Neural cell (in vitro differentiated cells): Measurements from ENCODE around the gene KCNJ8. TPM values are rescaled to one million over a fixed set of nuclear protein-coding genes. Genes with fewer than 3 reads are reported as not detected.

Experiments
- H2AFZ ChIP-seq: fragments of 200-600, 300-800 bp; sonication (generic), shearing (Covaris generic); 2 replicates; pipeline ENCODE4 v1.6.0; 2014; ENCODE audit warnings: low read depth, mild to moderate bottlenecking, antibody characterized with exemption, low read length, moderate library complexity
- H3F3A ChIP-seq: fragments of 200-600 bp; shearing (Covaris generic); 2 replicates; pipeline ENCODE4 v1.6.1; 2016; ENCODE audit warnings: mild to moderate bottlenecking, moderate library complexity, mixed read lengths, antibody characterized with exemption, low read length; ENCODE audit not compliant: insufficient read depth, poor library complexity, severe bottlenecking
- H3K27ac ChIP-seq: fragments of 200-600, 300-800 bp; sonication (generic), shearing (Covaris generic); 2 replicates; pipeline ENCODE4 v1.5.1; 2014; ENCODE audit warnings: mild to moderate bottlenecking, low read length, moderate library complexity
- H3K27me3 ChIP-seq: fragments of 300-800, 200-600 bp; sonication (generic), shearing (Covaris generic); 2 replicates; pipeline ENCODE4 v1.6.0; 2014; ENCODE audit warnings: mild to moderate bottlenecking, low read depth, low read length, moderate library complexity; ENCODE audit not compliant: insufficient read depth
- H3K36me3 ChIP-seq: fragments of 300-800, 200-600 bp; sonication (generic), shearing (Covaris generic); 2 replicates; pipeline ENCODE4 v1.5.1; 2014; ENCODE audit warnings: mild to moderate bottlenecking, antibody characterized with exemption, low read length, moderate library complexity; ENCODE audit not compliant: insufficient read depth
- H3K4me2 ChIP-seq: fragments of 300-800, 200-600 bp; sonication (generic), shearing (Covaris generic); 2 replicates; pipeline ENCODE4 v1.6.0; 2014; ENCODE audit warnings: mild to moderate bottlenecking, low read length
- H3K4me3 ChIP-seq: fragments of 300-800, 200-600 bp; sonication (generic), shearing (Covaris generic); 2 replicates; pipeline ENCODE4 v1.5.1; 2014; ENCODE audit warnings: mild to moderate bottlenecking, low read length, moderate library complexity
- H3K79me2 ChIP-seq: fragments of 200-600 bp; shearing (Covaris generic); replicated peaks from 2 replicates; pipeline ENCODE4 v1.6.0; 2014; ENCODE audit warnings: mild to moderate bottlenecking, low read length, moderate library complexity; ENCODE audit not compliant: insufficient read depth
- H3K9ac ChIP-seq: fragments of 300-800, 200-600 bp; sonication (generic), shearing (Covaris generic); 2 replicates; pipeline ENCODE4 v1.6.1; 2016; ENCODE audit warnings: mild to moderate bottlenecking, low read length, mixed read lengths
- H3K9me2 ChIP-seq: fragments of 200-600 bp; shearing (Covaris generic); 2 replicates; pipeline ENCODE4 v1.6.1; 2016; ENCODE audit warnings: mild to moderate bottlenecking, low read length, mixed read lengths; ENCODE audit not compliant: insufficient read depth
- H3K9me3 ChIP-seq: fragments of 200-600, 300-800 bp; sonication (generic), shearing (Covaris generic); 2 replicates; pipeline ENCODE4 v1.6.1; 2016; ENCODE audit warnings: mild to moderate bottlenecking, mixed run types, low read length, moderate library complexity, mixed read lengths
- H4K20me1 ChIP-seq: fragments of 200-600 bp; shearing (Covaris generic); 2 replicates; pipeline ENCODE4 v1.6.1; 2016; ENCODE audit warnings: mild to moderate bottlenecking, mixed run types; ENCODE audit not compliant: insufficient read depth
- CTCF ChIP-seq: fragments of 450-650 bp; IDR thresholded peaks from 2 replicates; pipeline ENCODE4 v1.5.1; 2014; ENCODE audit warnings: antibody characterized with exemption, mild to moderate bottlenecking, moderate library complexity; ENCODE audit not compliant: poor library complexity, severe bottlenecking
- EP300 ChIP-seq: fragments of 450-650 bp; conservative IDR thresholded peaks from 2 replicates; pipeline ENCODE4 v1.6.1; 2014; ENCODE audit warnings: antibody characterized with exemption, mild to moderate bottlenecking, moderate library complexity; ENCODE audit not compliant: poor library complexity, severe bottlenecking
- EZH2 ChIP-seq: fragments of 200-600, 300-800 bp; shearing (Covaris generic), sonication (generic); IDR thresholded peaks from 2 replicates; pipeline ENCODE4 v1.6.1; 2014; ENCODE audit warnings: antibody characterized with exemption, low read length, borderline replicate concordance, mild to moderate bottlenecking; ENCODE audit not compliant: insufficient read depth, poor library complexity, severe bottlenecking
- MXI1 ChIP-seq: fragments of 450-650 bp; conservative IDR thresholded peaks from 2 replicates; pipeline ENCODE4 v1.6.1; 2014; ENCODE audit warnings: antibody characterized with exemption, mild to moderate bottlenecking; ENCODE audit not compliant: poor library complexity, severe bottlenecking
- POLR2AphosphoS5 ChIP-seq: IDR thresholded peaks from 2 replicates; pipeline ENCODE4 v1.6.1; 2012
- RAD21 ChIP-seq: fragments of 450-650 bp; conservative IDR thresholded peaks from 2 replicates; pipeline ENCODE4 v1.6.1; 2014; ENCODE audit warnings: antibody characterized with exemption, mild to moderate bottlenecking, moderate library complexity
- REST ChIP-seq: IDR thresholded peaks from 2 replicates; pipeline ENCODE4 v1.6.1; 2012; ENCODE audit warnings: borderline replicate concordance
- SMC3 ChIP-seq: fragments of 450-650 bp; conservative IDR thresholded peaks from 2 replicates; pipeline ENCODE4 v1.6.1; 2014; ENCODE audit warnings: antibody characterized with exemption, mild to moderate bottlenecking, moderate library complexity; ENCODE audit not compliant: poor library complexity
- TAF1 ChIP-seq: IDR thresholded peaks from 2 replicates; pipeline ENCODE4 v1.6.1; 2012; ENCODE audit warnings: low read depth
- polyA plus RNA-seq: library from polyadenylated mRNA; depleted of rRNA; stranded (reverse); fragments of >200 nt; gene quantifications from 2 replicates; pipeline ENCODE4 v1.2.3, GENCODE V29; 2014

KCNJ8 gene
- polyA plus RNA-seq, 1 donor from 2014 or later: not detected

GRCh38 chr12:21717767-21718166 is 56.7 kb downstream of the KCNJ8 start:
- TF ChIP-seq REST (no peak), MXI1 (no peak), EP300 (no peak), TAF1 (no peak), POLR2AphosphoS5 (no peak), CTCF (no peak), EZH2 (no peak), RAD21 (no peak), SMC3 (no peak)
- Histone ChIP-seq H3K36me3 (no peaks in the 10 kb centered on the region), H3K4me3 (no peak overlapping the region), H2AFZ (no peak overlapping the region), H3K9ac (no peak overlapping the region), H3K27me3 (no peaks in the 10 kb centered on the region), H4K20me1 (no peaks in the 10 kb centered on the region), H3F3A (no peaks in the 10 kb centered on the region), H3K4me2 (no peak overlapping the region), H3K79me2 (no peaks in the 10 kb centered on the region), H3K27ac (no peak overlapping the region), H3K9me2 (no peaks in the 10 kb centered on the region), H3K9me3 (no peaks in the 10 kb centered on the region)

GRCh38 chr12:21715386-21715785 is 59.1 kb downstream of the KCNJ8 start:
- H3K4me2 ChIP-seq: no peak overlapping the region
- no peak overlapping the region for H3K27ac ChIP-seq
- no peak overlapping the region for H2AFZ ChIP-seq
- H3K27me3 ChIP-seq: no peaks in the 10 kb centered on the region
- no peak overlapping the region for H3K4me3 ChIP-seq
- H3K9me3 ChIP-seq: no peaks in the 10 kb centered on the region
- no peaks in the 10 kb centered on the region for H3K79me2 ChIP-seq
- TF ChIP-seq EP300 (no peak), TAF1 (no peak), REST (no peak), RAD21 (no peak), MXI1 (no peak), SMC3 (no peak), POLR2AphosphoS5 (no peak), EZH2 (no peak), CTCF (no peak)
- H3F3A ChIP-seq: no peaks in the 10 kb centered on the region
- H4K20me1 ChIP-seq: no peaks in the 10 kb centered on the region
- H3K36me3 ChIP-seq: no peaks in the 10 kb centered on the region
- H3K9ac ChIP-seq: no peak overlapping the region
- H3K9me2 ChIP-seq: no peaks in the 10 kb centered on the region
